ENCODE results near the gene S100A2. TPM values are rescaled to one million over a fixed set of nuclear protein-coding genes. Genes with fewer than 3 reads are reported as not detected.
"Not testable (repeated sequence)": the region's sequence is repeated elsewhere in the genome, so short reads cannot be mapped to it uniquely, and the experiment has no call there.

The S100A2 gene
- total RNA-seq, 1 donor: 3.3 TPM

DNA sequence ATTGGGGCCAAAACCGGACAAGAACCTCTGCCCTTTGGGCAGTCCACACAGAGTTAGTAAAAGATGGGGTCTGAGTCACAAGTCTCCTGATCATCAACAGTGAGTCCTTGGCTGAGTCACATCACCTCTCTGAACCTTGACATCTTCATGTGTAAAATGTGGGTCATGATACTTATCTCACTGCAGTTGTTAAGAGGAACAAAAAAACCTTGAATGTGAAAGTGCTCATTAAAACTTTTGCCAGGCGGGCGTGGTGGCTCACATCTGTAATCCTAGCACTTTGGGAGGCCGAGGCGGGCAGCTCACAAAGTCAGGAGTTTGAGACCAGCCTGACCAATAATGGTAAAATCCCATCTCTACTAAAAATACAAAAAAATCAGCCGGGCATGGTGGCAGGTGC lies 31.6 kb upstream of the S100A2 start:
- TF ChIP-seq, protein P1, sequence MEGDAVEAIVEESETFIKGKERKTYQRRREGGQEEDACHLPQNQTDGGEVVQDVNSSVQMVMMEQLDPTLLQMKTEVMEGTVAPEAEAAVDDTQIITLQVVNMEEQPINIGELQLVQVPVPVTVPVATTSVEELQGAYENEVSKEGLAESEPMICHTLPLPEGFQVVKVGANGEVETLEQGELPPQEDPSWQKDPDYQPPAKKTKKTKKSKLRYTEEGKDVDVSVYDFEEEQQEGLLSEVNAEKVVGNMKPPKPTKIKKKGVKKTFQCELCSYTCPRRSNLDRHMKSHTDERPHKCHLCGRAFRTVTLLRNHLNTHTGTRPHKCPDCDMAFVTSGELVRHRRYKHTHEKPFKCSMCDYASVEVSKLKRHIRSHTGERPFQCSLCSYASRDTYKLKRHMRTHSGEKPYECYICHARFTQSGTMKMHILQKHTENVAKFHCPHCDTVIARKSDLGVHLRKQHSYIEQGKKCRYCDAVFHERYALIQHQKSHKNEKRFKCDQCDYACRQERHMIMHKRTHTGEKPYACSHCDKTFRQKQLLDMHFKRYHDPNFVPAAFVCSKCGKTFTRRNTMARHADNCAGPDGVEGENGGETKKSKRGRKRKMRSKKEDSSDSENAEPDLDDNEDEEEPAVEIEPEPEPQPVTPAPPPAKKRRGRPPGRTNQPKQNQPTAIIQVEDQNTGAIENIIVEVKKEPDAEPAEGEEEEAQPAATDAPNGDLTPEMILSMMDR (IDR thresholded peaks at IDR 0.05; ENCODE audit: insufficient read depth, low read length): no peak
- DNase-seq (ENCODE audit: low read depth): no peak
- H3K4me3 ChIP-seq (ENCODE audit: low read depth, low read length): no peak overlapping the region

DNA sequence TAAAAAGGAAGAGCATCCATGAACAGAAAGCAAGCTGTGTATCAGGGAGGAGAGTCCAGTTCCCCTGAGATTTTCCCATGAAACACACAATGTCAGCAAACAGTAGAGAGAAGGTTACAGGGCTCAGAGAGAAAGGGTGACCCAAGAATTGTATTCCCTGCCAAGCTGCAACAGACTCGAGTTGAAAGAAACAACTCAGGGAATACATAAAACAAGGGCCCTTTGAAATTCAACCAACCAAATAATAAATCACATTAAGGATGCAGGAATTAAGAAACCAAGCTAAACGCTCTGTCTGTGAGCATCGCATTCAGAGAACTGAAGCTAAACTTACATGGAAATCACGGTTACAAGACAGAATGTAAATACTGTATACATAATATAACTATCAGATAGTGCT lies 27.1 kb upstream of the S100A2 start:
- H3K4me3 ChIP-seq (ENCODE audit: low read depth, low read length): no peak overlapping the region
- TF ChIP-seq, protein P1 (IDR thresholded peaks at IDR 0.05; ENCODE audit: insufficient read depth, low read length): no peak
- DNase-seq (ENCODE audit: low read depth): no peak

DNA sequence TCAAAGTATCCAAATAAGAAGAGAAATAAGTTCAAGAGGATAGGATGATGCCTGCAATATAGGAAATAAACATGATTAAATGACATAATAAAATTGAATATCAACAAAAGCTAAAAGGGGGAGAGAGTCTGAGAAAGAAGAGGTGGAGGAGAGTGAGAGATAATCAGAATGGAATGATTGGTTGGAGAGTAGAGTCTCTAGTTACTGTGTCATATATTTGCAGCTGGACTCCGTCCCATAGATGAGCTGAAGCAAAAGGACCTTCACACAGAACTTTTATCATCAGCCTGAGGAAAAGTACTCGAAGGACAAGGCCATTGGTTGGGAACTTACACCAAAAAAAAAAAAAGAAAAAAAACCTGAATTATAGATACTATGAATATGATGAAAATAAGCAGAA lies 22.8 kb upstream of the S100A2 start:
- TF ChIP-seq, protein P1 (IDR thresholded peaks at IDR 0.05; ENCODE audit: insufficient read depth, low read length): no peak
- no peak overlapping the region for H3K4me3 ChIP-seq (ENCODE audit: low read depth, low read length)
- DNase-seq (ENCODE audit: low read depth): no peak

DNA sequence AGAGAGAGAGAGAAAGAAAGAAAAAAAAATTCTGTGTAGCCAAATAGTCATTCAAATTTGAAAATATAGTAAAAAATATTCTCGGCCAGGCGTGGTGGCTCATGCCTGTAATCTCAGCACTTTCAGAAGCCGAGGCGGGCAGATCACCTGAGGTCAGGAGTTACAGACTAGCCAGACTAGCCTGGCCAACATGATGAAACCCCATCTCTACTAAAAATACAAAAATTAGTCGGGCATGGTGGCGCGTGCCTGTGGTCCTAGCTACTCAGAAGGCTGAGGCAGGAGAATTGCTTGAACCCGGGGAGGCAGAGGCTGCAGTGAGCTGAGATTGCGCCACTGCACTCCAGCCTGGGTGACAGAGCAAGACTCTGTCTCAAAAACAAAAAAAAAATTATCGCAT lies 22.4 kb upstream of the S100A2 start:
- not testable (repeated sequence) for H3K4me3 ChIP-seq (ENCODE audit: low read depth, low read length)

DNA sequence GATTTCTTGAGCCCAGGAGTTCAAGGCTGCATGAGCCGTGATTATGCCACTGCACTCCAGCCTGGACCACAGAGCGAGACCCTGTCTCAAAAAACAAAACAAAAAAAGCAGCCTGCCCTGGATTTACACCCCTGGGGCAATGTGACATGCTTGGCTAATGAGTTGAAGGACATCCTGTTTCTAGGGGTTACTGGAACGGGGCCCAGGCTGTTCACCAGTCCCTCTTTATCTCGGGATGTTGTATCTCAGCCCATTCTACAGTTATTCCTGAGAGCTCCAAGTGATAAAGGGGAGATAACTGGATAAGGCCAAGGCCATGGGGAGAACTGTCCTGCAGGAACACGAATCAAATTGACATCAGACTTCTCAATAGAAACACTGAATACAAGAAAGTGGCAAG lies 21.7 kb upstream of the S100A2 start:
- no peak overlapping the region for H3K4me3 ChIP-seq (ENCODE audit: low read depth, low read length)
- no peak for DNase-seq (ENCODE audit: low read depth)
- TF ChIP-seq, protein P1 (IDR thresholded peaks at IDR 0.05; ENCODE audit: insufficient read depth, low read length): no peak

More for the DNA sequence above, 22.4 kb upstream of the S100A2 start:
- not testable (repeated sequence) for DNase-seq (ENCODE audit: low read depth)

DNA sequence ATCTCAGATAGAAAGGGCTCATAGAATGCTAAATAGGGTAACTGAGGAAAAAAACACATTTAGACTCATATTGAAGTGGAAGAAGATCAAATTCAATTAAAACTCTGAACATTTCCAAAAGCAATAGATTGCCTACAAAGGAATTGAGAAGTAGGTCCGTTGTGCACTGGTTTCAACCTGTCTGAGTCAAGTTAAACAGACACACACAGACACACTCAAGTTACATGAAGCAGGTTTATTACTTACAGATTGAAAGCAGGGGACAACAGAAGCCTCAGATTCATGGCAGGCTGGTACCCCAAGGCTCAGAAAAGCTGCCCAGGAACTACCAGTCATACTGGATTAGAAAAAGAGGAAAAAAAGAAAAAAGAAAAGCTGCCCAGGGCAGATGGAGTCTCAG lies 20.7 kb upstream of the S100A2 start:
- no peak overlapping the region for H3K4me3 ChIP-seq (ENCODE audit: low read depth, low read length)
- TF ChIP-seq, protein P1 (IDR thresholded peaks at IDR 0.05; ENCODE audit: insufficient read depth, low read length): no peak
- DNase-seq (ENCODE audit: low read depth): no peak

DNA sequence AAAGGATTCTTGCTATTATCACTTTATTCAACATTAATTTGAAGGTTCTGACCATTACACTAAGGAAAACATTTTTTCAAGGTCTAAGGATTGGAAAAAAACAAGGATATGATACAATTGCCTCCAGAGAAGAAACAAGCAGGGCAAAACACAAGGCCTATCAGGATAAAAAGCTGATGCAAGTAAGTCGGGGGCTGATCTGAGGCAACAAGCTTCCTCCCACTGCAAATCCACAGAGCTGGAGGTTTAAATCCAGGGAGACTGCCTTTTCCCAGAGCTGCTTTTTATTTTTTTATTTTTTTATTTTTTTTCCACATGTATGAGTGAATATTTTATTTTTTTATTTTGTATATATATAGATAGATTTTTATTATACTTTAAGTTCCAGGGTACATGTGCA lies 19.4 kb upstream of the S100A2 start:
- H3K4me3 ChIP-seq (ENCODE audit: low read depth, low read length): no peak overlapping the region
- DNase-seq (ENCODE audit: low read depth): no peak
- TF ChIP-seq, protein P1 (IDR thresholded peaks at IDR 0.05; ENCODE audit: insufficient read depth, low read length): no peak

Measured in fibroblast of the aortic adventitia (primary cell).